ENCODE measurements around the gene CDHR2. TPM values are rescaled to one million over a fixed set of nuclear protein-coding genes. Genes with fewer than 3 reads are reported as not detected.
A peak's percentile ranks its signal among the peaks of the same experiment; 100 is the strongest.
"Not testable (repeated sequence)": the region's sequence is repeated elsewhere in the genome, so short reads cannot be mapped to it uniquely, and the experiment has no call there.

The CDHR2 gene
- total and polyA plus RNA-seq, 2 of the 13 experiments (the other 11 are each of a cell fraction or from before 2014, with no cell fraction given): 17.9 to 20.9 TPM

DNA sequence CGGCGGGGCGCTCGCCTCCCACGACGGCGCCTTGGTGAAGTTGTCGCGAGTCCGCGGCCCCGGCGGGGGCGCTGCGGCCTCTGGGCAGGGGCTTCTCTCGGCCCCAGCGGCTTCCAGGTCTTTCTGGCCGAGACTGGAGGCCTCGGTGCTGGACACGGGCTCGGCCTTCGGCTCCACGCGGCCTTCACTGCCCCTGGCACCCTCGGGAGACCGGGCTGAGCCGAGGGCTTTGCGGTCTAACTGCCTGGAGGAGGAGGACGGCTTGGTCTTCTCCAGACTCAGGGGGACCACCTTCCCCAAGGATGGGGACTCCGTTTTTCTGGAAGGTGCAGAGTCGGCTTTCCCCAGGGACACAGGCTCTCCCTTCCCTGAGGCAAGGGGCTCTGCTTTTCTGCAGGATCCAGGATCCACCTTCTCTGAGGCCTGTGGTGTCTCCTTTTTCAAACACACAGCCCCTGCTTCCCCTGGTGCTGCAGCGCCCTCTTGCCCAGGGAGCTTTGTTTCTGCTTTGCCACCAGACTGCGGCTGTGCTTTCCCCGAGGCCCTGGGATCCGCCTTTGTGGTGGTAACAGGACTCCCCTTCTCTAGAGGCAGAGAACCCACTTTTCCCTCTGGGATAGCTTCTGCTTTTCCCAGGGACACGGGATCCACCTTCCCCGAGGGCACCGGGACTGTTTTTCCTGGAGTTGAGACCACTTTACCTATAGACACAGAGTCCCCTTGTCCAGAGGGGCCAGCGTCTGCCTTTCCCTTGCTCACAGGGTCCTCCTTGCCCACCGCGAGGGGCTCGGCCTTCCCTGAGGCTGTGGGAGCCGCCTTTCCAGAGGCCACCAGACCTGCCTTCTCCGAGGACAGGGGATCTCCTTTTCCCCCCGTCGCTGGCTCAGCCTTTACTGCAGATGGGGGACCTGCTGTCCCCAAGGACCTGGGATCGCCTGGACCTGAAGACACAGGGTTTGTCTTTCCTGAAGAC lies 48.6 kb downstream of the CDHR2 start:
- ATAC-seq (no peak), FAIRE-seq (no peak), DNase-seq (ENCODE audit: low spot score) (no peak)
- intact Hi-C loops (cut with micrococcal nuclease; ENCODE audit: unreplicated experiment) (no loop called here), in situ Hi-C loops (cut with HindIII; ENCODE audit: extremely low pct_ligation_motif_present, low pct_unique_long_range_greater_than_20kb) (loop anchor here (25.0 kb wide), 1 partner anchor 860 kb away; no protein-coding TSS in a partner anchor)
- Histone ChIP-seq H3K27me3 (ENCODE audit: control insufficient read depth in 1 of 2, insufficient read depth in 2 of 2, low read length in 2 of 2) (no peaks in the 10 kb centered on the region; a peak in 1 of 5 replicates), H3K27ac (ENCODE audit: extremely low read length, insufficient read depth, low read length) (no peak overlapping the region), H3K9me3 (ENCODE audit: low read length) (no peaks in the 10 kb centered on the region), H2AFZ (ENCODE audit: low read length) (no peak overlapping the region), H3K36me3 (replicated peaks in 1 of 2; ENCODE audit: control insufficient read depth in 1 of 2, insufficient read depth in 2 of 2, low read length in 2 of 2) (peaks cover 0 to 5% of the 10 kb centered on the region in 2 experiments; a peak in 1 of 5 replicates), H4K20me1 (ENCODE audit: insufficient read depth, low read length) (0 out of 2 replicates have a peak, but pooled peaks cover 4% of the 10 kb centered on the region), H3K79me2 (ENCODE audit: insufficient read depth, low read length) (no peaks in the 10 kb centered on the region), H3K4me3 (replicated peaks in 1 of 3; ENCODE audit: insufficient read depth in 1 of 3, low read depth in 2 of 3, low read length in 3 of 3) (no peak overlapping the region), H3K4me2 (ENCODE audit: low read depth, low read length) (no peak overlapping the region), H3K4me1 (ENCODE audit: insufficient read depth, low read length) (no peaks in the 10 kb centered on the region), H3K9ac (ENCODE audit: insufficient read depth, low read depth, low read length) (no peak overlapping the region)
- ChIA-PET CTCF (ENCODE audit: low intra/inter-chr PET ratio, low total read pairs) (no interaction called here), POLR2A (no interaction called here)
- BruUV-seq (replicated peaks): no TSS peak
- 92% methylated on average over 37 of the region's 47 CpGs for WGBS (ENCODE audit: low lambda C conversion rate)
- TF ChIP-seq, protein P1, sequence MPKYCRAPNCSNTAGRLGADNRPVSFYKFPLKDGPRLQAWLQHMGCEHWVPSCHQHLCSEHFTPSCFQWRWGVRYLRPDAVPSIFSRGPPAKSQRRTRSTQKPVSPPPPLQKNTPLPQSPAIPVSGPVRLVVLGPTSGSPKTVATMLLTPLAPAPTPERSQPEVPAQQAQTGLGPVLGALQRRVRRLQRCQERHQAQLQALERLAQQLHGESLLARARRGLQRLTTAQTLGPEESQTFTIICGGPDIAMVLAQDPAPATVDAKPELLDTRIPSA (CRISPR knock-in tag; IDR thresholded peaks at IDR 0.05; ENCODE audit: borderline replicate concordance): no peak
- no peak for TF ChIP-seq ZNF773 (CRISPR knock-in tag; IDR thresholded peaks at IDR 0.05; ENCODE audit: borderline replicate concordance)
- no peak for TF ChIP-seq HMGA1 (CRISPR knock-in tag; conservative IDR thresholded peaks at IDR 0.05)
- TF ChIP-seq SRSF1 (optimal IDR thresholded peaks at IDR 0.05; ENCODE audit: low read depth, low read length): no peak
- TF ChIP-seq NFYC (CRISPR knock-in tag; IDR thresholded peaks at IDR 0.05): no peak
- TF ChIP-seq, protein P2, sequence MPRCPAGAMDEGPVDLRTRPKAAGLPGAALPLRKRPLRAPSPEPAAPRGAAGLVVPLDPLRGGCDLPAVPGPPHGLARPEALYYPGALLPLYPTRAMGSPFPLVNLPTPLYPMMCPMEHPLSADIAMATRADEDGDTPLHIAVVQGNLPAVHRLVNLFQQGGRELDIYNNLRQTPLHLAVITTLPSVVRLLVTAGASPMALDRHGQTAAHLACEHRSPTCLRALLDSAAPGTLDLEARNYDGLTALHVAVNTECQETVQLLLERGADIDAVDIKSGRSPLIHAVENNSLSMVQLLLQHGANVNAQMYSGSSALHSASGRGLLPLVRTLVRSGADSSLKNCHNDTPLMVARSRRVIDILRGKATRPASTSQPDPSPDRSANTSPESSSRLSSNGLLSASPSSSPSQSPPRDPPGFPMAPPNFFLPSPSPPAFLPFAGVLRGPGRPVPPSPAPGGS (CRISPR knock-in tag; IDR thresholded peaks at IDR 0.05): no peak
- TF ChIP-seq STAG1 (CRISPR knock-in tag; IDR thresholded peaks at IDR 0.05): peak; percentile 43
- TF ChIP-seq, protein P3, sequence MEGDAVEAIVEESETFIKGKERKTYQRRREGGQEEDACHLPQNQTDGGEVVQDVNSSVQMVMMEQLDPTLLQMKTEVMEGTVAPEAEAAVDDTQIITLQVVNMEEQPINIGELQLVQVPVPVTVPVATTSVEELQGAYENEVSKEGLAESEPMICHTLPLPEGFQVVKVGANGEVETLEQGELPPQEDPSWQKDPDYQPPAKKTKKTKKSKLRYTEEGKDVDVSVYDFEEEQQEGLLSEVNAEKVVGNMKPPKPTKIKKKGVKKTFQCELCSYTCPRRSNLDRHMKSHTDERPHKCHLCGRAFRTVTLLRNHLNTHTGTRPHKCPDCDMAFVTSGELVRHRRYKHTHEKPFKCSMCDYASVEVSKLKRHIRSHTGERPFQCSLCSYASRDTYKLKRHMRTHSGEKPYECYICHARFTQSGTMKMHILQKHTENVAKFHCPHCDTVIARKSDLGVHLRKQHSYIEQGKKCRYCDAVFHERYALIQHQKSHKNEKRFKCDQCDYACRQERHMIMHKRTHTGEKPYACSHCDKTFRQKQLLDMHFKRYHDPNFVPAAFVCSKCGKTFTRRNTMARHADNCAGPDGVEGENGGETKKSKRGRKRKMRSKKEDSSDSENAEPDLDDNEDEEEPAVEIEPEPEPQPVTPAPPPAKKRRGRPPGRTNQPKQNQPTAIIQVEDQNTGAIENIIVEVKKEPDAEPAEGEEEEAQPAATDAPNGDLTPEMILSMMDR (CRISPR knock-in tag; IDR thresholded peaks at IDR 0.05): peak; percentile 40

DNA sequence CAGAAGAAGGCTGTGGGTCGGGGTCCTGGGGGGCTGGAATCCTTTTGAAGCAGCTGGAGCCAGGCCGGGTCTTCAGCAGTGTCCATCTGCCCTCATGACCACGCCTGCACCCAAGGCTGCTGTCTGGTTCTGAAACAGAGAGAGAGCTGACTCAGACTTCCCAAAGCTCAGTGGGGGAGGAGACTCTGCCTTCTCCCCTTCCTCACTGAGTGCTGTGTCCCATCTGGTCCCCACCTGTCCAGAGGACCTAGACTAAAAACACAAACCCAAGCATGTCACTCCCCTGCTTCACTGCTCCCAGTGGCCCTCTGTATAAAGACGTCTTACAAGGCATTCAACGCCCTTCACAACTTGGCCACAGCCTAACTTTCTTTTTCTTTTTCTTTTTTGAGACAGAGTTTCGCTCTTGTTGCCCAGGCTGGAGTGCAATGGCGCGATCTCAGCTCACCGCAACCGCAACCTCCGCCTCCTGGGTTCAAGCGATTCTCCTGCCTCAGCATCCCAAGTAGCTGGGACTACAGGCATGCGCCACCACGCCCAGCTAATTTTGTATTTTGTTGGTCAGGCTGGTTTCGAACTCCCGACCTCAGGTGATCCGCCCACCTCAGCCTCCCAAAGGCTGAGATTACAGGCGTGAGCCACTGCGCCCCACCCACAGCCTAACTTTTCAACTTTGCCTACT lies 50.7 kb downstream of the CDHR2 start:
- BruUV-seq (replicated peaks); POLR2A ChIA-PET: not testable (repeated sequence)

More for the DNA sequence above, 50.7 kb downstream of the CDHR2 start:
- H3K9ac ChIP-seq (ENCODE audit: insufficient read depth, low read depth, low read length); H3K27ac ChIP-seq (ENCODE audit: extremely low read length, insufficient read depth, low read length); FAIRE-seq; ATAC-seq; H3K27me3 ChIP-seq (ENCODE audit: control insufficient read depth in 1 of 2, insufficient read depth in 2 of 2, low read length in 2 of 2); H2AFZ ChIP-seq (ENCODE audit: low read length); H3K36me3 ChIP-seq (replicated peaks in 1 of 2; ENCODE audit: control insufficient read depth in 1 of 2, insufficient read depth in 2 of 2, low read length in 2 of 2); H3K4me2 ChIP-seq (ENCODE audit: low read depth, low read length); DNase-seq (ENCODE audit: low spot score); CTCF ChIA-PET (ENCODE audit: low intra/inter-chr PET ratio, low total read pairs); H3K4me3 ChIP-seq (replicated peaks in 1 of 3; ENCODE audit: insufficient read depth in 1 of 3, low read depth in 2 of 3, low read length in 3 of 3); intact Hi-C loops (cut with micrococcal nuclease; ENCODE audit: unreplicated experiment); H4K20me1 ChIP-seq (ENCODE audit: insufficient read depth, low read length); H3K9me3 ChIP-seq (ENCODE audit: low read length); H3K79me2 ChIP-seq (ENCODE audit: insufficient read depth, low read length): not testable (repeated sequence)
- WGBS (ENCODE audit: low lambda C conversion rate): 92% methylated on average over 16 of the region's 19 CpGs
- peaks cover 11% of the 10 kb centered on the region for H3K4me1 ChIP-seq (ENCODE audit: insufficient read depth, low read length)
- in situ Hi-C loops (cut with HindIII; ENCODE audit: extremely low pct_ligation_motif_present, low pct_unique_long_range_greater_than_20kb): loop anchor here (25.0 kb wide), 1 partner anchor 863 kb away; no protein-coding TSS in a partner anchor

Measured in HepG2 (cell line).